ENCODE measurements around the gene KRTAP10-2. TPM values are rescaled to one million over a fixed set of nuclear protein-coding genes. Genes with fewer than 3 reads are reported as not detected.
"Not testable (repeated sequence)": the region's sequence is repeated elsewhere in the genome, so short reads cannot be mapped to it uniquely, and the experiment has no call there.

The KRTAP10-2 gene
- total RNA-seq, 4 donors from 2014 or later = not detected

DNA sequence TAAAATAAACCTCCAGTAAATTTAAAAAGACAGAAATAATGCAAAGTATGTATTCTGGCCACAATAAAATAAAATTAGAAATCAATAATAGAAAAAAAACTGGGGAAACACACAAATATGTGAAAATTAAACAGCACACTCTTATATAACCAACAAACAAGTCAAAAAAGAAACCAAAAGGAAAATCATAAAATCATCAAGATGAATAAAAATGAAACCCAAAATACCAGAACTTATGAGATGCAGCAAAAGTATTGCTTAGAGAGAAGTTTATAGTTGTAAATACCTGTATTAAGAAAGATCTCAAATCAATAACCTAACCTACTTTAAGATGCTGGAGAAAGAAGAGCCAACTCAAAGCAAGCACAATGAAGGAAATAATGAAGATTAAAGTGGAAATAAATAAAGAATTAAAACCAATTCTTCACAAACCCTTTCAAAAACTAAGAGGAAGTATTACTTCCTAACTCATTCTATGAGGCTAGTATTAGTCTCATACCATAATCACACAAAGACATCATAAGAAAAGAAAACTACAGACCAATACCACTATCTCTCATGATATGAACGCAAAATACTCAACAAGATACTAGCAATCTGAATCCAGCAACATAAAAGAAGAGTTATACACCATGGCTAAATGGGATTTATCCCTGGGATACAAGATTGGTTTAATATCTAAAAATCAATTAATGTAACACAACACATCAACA lies 13.7 kb upstream of the KRTAP10-2 start:
- intact Hi-C loops (cut with DNase I) = no loop called here
- WGBS = 84% methylated on average over 1 of the region's 1 CpG
- no peak for DNase-seq (ENCODE audit: extremely low spot score)
- no peaks in the 10 kb centered on the region for H3K4me1 ChIP-seq
- H3K4me3 ChIP-seq = no peak overlapping the region
- no peaks in the 10 kb centered on the region for H3K36me3 ChIP-seq
- no peak overlapping the region for H3K27ac ChIP-seq (replicated peaks in 1 of 4)
- peaks cover 0 to 21% (median 0%) of the 10 kb centered on the region in 4 donors for H3K27me3 ChIP-seq
- TF ChIP-seq EP300 (IDR thresholded peaks at IDR 0.05) (no peak), POLR2A (IDR thresholded peaks at IDR 0.05; ENCODE audit: low read depth) (no peak), POLR2AphosphoS5 (IDR thresholded peaks at IDR 0.05) (no peak)
- TF ChIP-seq, protein P1, sequence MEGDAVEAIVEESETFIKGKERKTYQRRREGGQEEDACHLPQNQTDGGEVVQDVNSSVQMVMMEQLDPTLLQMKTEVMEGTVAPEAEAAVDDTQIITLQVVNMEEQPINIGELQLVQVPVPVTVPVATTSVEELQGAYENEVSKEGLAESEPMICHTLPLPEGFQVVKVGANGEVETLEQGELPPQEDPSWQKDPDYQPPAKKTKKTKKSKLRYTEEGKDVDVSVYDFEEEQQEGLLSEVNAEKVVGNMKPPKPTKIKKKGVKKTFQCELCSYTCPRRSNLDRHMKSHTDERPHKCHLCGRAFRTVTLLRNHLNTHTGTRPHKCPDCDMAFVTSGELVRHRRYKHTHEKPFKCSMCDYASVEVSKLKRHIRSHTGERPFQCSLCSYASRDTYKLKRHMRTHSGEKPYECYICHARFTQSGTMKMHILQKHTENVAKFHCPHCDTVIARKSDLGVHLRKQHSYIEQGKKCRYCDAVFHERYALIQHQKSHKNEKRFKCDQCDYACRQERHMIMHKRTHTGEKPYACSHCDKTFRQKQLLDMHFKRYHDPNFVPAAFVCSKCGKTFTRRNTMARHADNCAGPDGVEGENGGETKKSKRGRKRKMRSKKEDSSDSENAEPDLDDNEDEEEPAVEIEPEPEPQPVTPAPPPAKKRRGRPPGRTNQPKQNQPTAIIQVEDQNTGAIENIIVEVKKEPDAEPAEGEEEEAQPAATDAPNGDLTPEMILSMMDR (IDR thresholded peaks at IDR 0.05) = no peak
- H3K9me3 ChIP-seq = peaks cover 0 to 6% (median 2%) of the 10 kb centered on the region in 4 donors

DNA sequence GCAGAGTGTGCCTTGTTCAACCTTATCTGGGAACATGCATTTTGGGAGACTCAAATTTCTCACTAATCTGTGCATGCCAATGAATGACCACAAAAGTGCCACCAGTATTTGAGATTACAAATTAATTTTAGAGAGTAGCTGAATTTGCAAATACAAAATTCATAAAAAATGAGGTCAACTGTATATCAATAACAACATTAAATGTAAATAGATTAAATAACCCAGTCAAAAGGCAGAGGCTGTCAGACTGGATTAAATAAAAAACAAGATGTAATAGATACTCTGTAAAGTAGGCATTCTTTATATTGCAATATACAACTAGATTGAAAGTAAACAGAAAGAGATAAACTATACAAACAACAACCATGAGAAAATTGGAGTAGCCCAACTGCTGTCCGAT lies 12.8 kb upstream of the KRTAP10-2 start:
- WGBS = 91% methylated on average over 1 of the region's 1 CpG
- DNase-seq (ENCODE audit: extremely low spot score) = no peak

DNA sequence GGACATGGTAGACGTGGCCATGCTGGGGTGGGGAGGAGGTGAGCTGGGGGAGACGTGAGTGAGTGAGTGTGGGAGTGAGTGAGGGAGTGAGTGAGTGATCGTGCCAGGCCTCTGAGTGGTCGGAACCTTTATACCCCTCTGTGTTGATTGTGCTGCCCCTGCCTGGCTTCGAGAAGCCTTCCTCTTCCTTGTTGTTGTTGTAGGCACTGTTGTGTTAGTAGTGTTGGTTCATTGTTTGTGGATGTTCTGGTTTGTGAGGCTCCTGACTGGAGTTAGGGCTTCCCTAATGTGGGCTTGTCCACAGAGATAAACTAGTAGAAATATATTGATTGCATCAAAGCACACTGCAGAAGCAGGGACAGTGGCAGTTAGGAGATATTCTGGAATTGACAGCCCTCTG lies 7.4 kb upstream of the KRTAP10-2 start, which contains the start of gene KRTAP10-3:
Gene KRTAP10-3 (minus strand): TSS at position 101 of the 400 bp plus-strand sequence. CDS start 80 bp downstream, at position 21.
- 71% methylated on average over 5 of the region's 5 CpGs for WGBS
- Histone ChIP-seq H3K27ac (replicated peaks in 1 of 4) (no peak within 1 kb of the TSS), H3K27me3 (peaks cover 0 to 34% (median 0%) of the 10 kb centered on the region in 4 donors), H3K4me3 (no peak within 1 kb of the TSS), H3K9me3 (peaks cover 0 to 18% (median 4%) of the 10 kb centered on the region in 4 donors), H3K36me3 (no peaks in the 10 kb centered on the region), H3K4me1 (no peaks in the 10 kb centered on the region)
- peak; percentile 55 for DNase-seq (ENCODE audit: extremely low spot score)
- TF ChIP-seq, protein P1 (IDR thresholded peaks at IDR 0.05) = no peak
- intact Hi-C loops (cut with DNase I) = no loop called here

More for the DNA sequence above, 12.8 kb upstream of the KRTAP10-2 start:
- intact Hi-C loops (cut with DNase I) = no loop called here
- no peaks in the 10 kb centered on the region for H3K4me1 ChIP-seq
- H3K4me3 ChIP-seq = no peak overlapping the region
- peaks cover 0 to 12% (median 4%) of the 10 kb centered on the region in 4 donors for H3K9me3 ChIP-seq
- TF ChIP-seq EP300 (IDR thresholded peaks at IDR 0.05) = no peak
- no peak for TF ChIP-seq POLR2AphosphoS5 (IDR thresholded peaks at IDR 0.05)
- no peak for TF ChIP-seq POLR2A (IDR thresholded peaks at IDR 0.05; ENCODE audit: low read depth)
- TF ChIP-seq, protein P1 (IDR thresholded peaks at IDR 0.05) = no peak
- no peaks in the 10 kb centered on the region for H3K36me3 ChIP-seq
- no peak overlapping the region for H3K27ac ChIP-seq (replicated peaks in 1 of 4)
- peaks cover 0 to 12% (median 0%) of the 10 kb centered on the region in 4 donors for H3K27me3 ChIP-seq

DNA sequence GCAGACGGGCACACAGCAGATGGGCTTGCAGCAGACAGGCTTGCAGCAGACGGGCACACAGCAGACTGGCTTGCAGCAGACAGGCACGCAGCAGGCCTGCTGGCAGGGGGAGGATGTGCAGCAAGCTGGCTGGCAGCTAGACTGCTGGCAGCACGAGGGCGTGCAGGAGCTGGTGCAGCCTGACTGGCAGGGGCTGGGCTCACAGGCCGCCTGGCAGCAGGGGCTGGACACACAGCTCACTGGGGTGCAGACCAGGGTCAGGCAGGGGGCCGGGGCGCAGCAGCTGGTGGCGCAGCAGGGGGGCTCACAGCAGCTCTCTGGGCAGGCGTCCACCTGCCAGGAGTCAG lies 7.0 kb upstream of the KRTAP10-2 start:
- Histone ChIP-seq H3K27me3 (peaks cover 0 to 34% (median 0%) of the 10 kb centered on the region in 4 donors), H3K9me3 (peaks cover 0 to 18% (median 4%) of the 10 kb centered on the region in 4 donors)
- H3K4me3 ChIP-seq; intact Hi-C loops (cut with DNase I); DNase-seq (ENCODE audit: extremely low spot score); H3K4me1 ChIP-seq; H3K27ac ChIP-seq (replicated peaks in 1 of 4); H3K36me3 ChIP-seq: not testable (repeated sequence)
- 75% methylated on average over 10 of the region's 10 CpGs for WGBS

DNA sequence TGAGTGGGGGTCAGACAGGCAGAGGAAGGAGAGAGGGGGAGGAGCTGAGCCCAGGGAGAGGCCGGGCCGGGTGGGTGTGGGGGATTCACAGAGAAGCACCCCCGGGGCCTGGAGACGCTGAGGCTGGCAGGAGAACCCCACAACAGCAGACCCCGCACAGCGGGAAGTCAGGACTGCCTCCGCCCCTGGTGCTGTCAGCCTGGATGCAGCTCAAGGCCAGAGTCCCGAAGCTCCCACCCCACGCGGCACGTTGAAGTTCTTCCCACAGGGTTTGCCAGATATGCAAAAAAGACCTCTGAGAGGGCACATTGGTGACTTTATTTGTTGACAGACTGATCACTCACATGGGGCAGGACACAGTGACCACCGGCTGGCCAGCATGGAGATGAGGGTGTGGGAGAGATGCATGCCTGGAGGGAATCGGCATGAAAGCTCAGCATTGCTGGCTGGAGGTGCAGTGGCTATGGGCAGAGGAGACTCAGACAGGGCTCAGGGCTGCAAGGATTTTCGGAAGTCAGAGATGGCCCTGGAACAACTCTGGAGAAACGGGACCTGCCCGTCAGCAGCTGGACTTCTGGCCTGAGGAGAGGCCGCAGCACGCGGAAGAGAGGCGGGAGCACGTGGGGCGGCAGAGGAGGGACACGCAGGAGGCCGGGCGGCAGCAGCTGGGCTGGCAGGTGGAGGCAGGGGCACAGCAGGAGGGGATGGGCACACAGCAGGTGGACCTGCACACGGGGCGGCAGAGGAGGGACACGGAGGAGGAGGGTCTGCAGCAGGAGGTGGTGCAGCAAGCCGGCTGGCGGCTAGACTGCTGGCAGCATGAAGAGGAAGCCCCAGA lies 6.4 kb upstream of the KRTAP10-2 start:
- DNase-seq (ENCODE audit: extremely low spot score) = peak; percentile 90
- H3K4me3 ChIP-seq = no peak overlapping the region
- intact Hi-C loops (cut with DNase I) = no loop called here

More for the DNA sequence above, 6.4 kb upstream of the KRTAP10-2 start:
- H3K36me3 ChIP-seq = no peaks in the 10 kb centered on the region
- H3K27ac ChIP-seq (replicated peaks in 1 of 4) = no peak overlapping the region
- WGBS = 68% methylated on average over 30 of the region's 30 CpGs
- H3K4me1 ChIP-seq = no peaks in the 10 kb centered on the region
- no peak for TF ChIP-seq POLR2A (IDR thresholded peaks at IDR 0.05; ENCODE audit: low read depth)
- TF ChIP-seq EP300 (IDR thresholded peaks at IDR 0.05) = no peak
- TF ChIP-seq, protein P1 (IDR thresholded peaks at IDR 0.05) = no peak
- no peak for TF ChIP-seq POLR2AphosphoS5 (IDR thresholded peaks at IDR 0.05)
- H3K27me3 ChIP-seq = peaks cover 0 to 34% (median 0%) of the 10 kb centered on the region in 4 donors
- peaks cover 0 to 15% (median 4%) of the 10 kb centered on the region in 4 donors for H3K9me3 ChIP-seq

Measured in esophagus muscularis mucosa (tissue), 4 donors.